Activated B cell treated with CpG ODN at 0.5 μM for 24 hours (primary cell): ENCODE data around the gene FLYWCH1. TPM values are rescaled to one million over a fixed set of nuclear protein-coding genes. Genes with fewer than 3 reads are reported as not detected.

Source experiments
- ATAC-seq: fragments of 200-7000 bp; cut with Tn5 transposase; one replicate; pipeline ENCODE4 v1.10.0; 2021; ENCODE audit warnings: low read depth, mild to moderate bottlenecking, moderate library complexity
- CTCF ChIA-PET: fragments of 350-600 bp; sonication (Branson Sonifier 250); formaldehyde crosslinking; loops from one replicate; lab custom pipeline; 2021; ENCODE audit warnings: antibody characterized with exemption; lab: Charles Lee
- POLR2A ChIA-PET: fragments of 350-600 bp; sonication (Branson Sonifier 250); formaldehyde crosslinking; loops from one replicate; lab custom pipeline; 2021; ENCODE audit warnings: antibody characterized with exemption; lab: Charles Lee
- DNase-seq: peaks from one replicate; pipeline ENCODE4 v3.0.0; 2022
- H3K27ac Mint-ChIP-seq: one replicate; pipeline ENCODE4 v1.8.0; 2020; ENCODE audit warnings: mixed read lengths
- H3K27me3 Mint-ChIP-seq: one replicate; pipeline ENCODE4 v1.8.0; 2021; ENCODE audit warnings: mixed read lengths
- H3K36me3 Mint-ChIP-seq: one replicate; pipeline ENCODE4 v1.8.0; 2021; ENCODE audit warnings: low read depth, mixed read lengths
- H3K4me1 Mint-ChIP-seq: one replicate; pipeline ENCODE4 v1.8.0; 2021; ENCODE audit warnings: mixed read lengths
- H3K4me3 Mint-ChIP-seq: one replicate; pipeline ENCODE4 v1.8.0; 2020; ENCODE audit warnings: mild to moderate bottlenecking, mixed read lengths
- H3K9me3 Mint-ChIP-seq: one replicate; pipeline ENCODE4 v1.8.0; 2020; ENCODE audit warnings: mixed read lengths
- CTCF ChIP-seq: fragments of 200-600 bp; IDR thresholded peaks from one replicate; pipeline ENCODE4 v1.8.0; 2022; ENCODE audit warnings: antibody characterized with exemption, mild to moderate bottlenecking
- intact Hi-C: fragments of 100-400 bp; cut with micrococcal nuclease; formaldehyde crosslinking; loops from one replicate; pipeline ENCODE4 v1.15.1; 2024
- total RNA-seq: library from RNA; stranded (reverse); gene quantifications from 2 replicates; pipeline ENCODE4 v1.2.3, GENCODE V29; 2022

The FLYWCH1 gene
- total RNA-seq, 1 donor from 2014 or later, result 59.9 TPM

GRCh38 chr16:2884041-2884451, 27.7 kb upstream of the FLYWCH1 start:
- ChIA-PET POLR2A (interaction anchor here (1.5 to 2.5 kb wide), 7 partner anchors 9 to 250 kb away, joined by 3 to 27 read pairs (median 12); partner anchors contain the start of genes FLYWCH1 and ZNF213), CTCF (interaction anchor here (1.0 to 2.3 kb wide), 5 partner anchors 9 to 36 kb away, joined by 3 to 12 read pairs (median 11); no protein-coding TSS in a partner anchor)
- Mint-ChIP-seq H3K27me3 (no peaks in the 10 kb centered on the region), H3K27ac (peak overlapping the region; percentile 72), H3K9me3 (no peaks in the 10 kb centered on the region), H3K4me3 (peak overlapping the region; percentile 92), H3K4me1 (peaks cover 18% of the 10 kb centered on the region), H3K36me3 (peaks cover 5% of the 10 kb centered on the region)
- no peak for TF ChIP-seq CTCF
- ATAC-seq, result no peak
- intact Hi-C loops, result no loop called here
- DNase-seq, result no peak

- ChIA-PET POLR2A (interaction anchor here (0.5 to 1.1 kb wide), 2 partner anchors 11 to 723 kb away, joined by 4 to 6 read pairs; partner anchors contain the start of gene FLYWCH2), CTCF (no interaction called here)
- Mint-ChIP-seq H3K4me1 (peaks cover 17% of the 10 kb centered on the region), H3K36me3 (no peaks in the 10 kb centered on the region), H3K4me3 (no peak overlapping the region), H3K9me3 (no peaks in the 10 kb centered on the region), H3K27ac (no peak overlapping the region), H3K27me3 (no peaks in the 10 kb centered on the region)
- no peak for DNase-seq
- TF ChIP-seq CTCF, result no peak
- intact Hi-C loops, result no loop called here
- ATAC-seq, result no peak
These were observed 17.5 kb upstream of the FLYWCH1 start for GRCh38 chr16:2894231-2894630.

- TF ChIP-seq CTCF, result no peak
- Mint-ChIP-seq H3K27me3 (no peaks in the 10 kb centered on the region), H3K27ac (no peak overlapping the region), H3K36me3 (no peaks in the 10 kb centered on the region), H3K9me3 (no peaks in the 10 kb centered on the region), H3K4me3 (no peak overlapping the region), H3K4me1 (peaks cover 17% of the 10 kb centered on the region)
- intact Hi-C loops, result loop anchor here (2.0 kb wide), 1 partner anchor 15 kb away; the partner anchor contains the start of gene FLYWCH1
- ATAC-seq, result no peak
- POLR2A ChIA-PET, result no interaction called here
- DNase-seq, result no peak
- CTCF ChIA-PET, result no interaction called here
These were observed 15.9 kb upstream of the FLYWCH1 start for GRCh38 chr16:2895813-2896212.

GRCh38 chr16:2896480-2897010, 15.2 kb upstream of the FLYWCH1 start:
- TF ChIP-seq CTCF, result no peak
- POLR2A ChIA-PET, result interaction anchor here (0.6 to 1.5 kb wide), 7 partner anchors 8 to 554 kb away, joined by 7 to 26 read pairs (median 10); partner anchors contain the start of genes FLYWCH1, FLYWCH2 and SRRM2
- H3K4me1 Mint-ChIP-seq, result peaks cover 17% of the 10 kb centered on the region
- CTCF ChIA-PET, result interaction anchor here (0.8 to 1.3 kb wide), 6 partner anchors 11 to 30 kb away, joined by 3 to 8 read pairs (median 4); partner anchors contain the start of gene FLYWCH2
- DNase-seq (no peak), ATAC-seq (no peak)
- no peaks in the 10 kb centered on the region for H3K9me3 Mint-ChIP-seq
- H3K27me3 Mint-ChIP-seq, result no peaks in the 10 kb centered on the region
- intact Hi-C loops, result loop anchor here (1.0 to 2.0 kb wide), 4 partner anchors 9 to 28 kb away; partner anchors contain the start of genes FLYWCH1 and FLYWCH2
- H3K36me3 Mint-ChIP-seq, result no peaks in the 10 kb centered on the region
- H3K4me3 Mint-ChIP-seq, result peak overlapping the region; percentile 55
- peak overlapping the region; percentile 69 for H3K27ac Mint-ChIP-seq

GRCh38 chr16:2897110-2897509, 14.6 kb upstream of the FLYWCH1 start:
- Mint-ChIP-seq H3K27ac (peak overlapping the region; percentile 69), H3K36me3 (no peaks in the 10 kb centered on the region), H3K27me3 (no peaks in the 10 kb centered on the region), H3K4me3 (peak overlapping the region; percentile 55), H3K9me3 (no peaks in the 10 kb centered on the region), H3K4me1 (peaks cover 17% of the 10 kb centered on the region)
- ATAC-seq (peak; percentile 100), DNase-seq (peak; percentile 82)
- intact Hi-C loops, result loop anchor here (1.0 to 2.0 kb wide), 4 partner anchors 8 to 29 kb away; partner anchors contain the start of genes FLYWCH1 and FLYWCH2
- POLR2A ChIA-PET, result interaction anchor here (0.6 to 1.5 kb wide), 9 partner anchors 9 to 145 kb away, joined by 3 to 26 read pairs (median 7); partner anchors contain the start of genes FLYWCH1, FLYWCH2 and SRRM2
- no peak for TF ChIP-seq CTCF
- CTCF ChIA-PET, result interaction anchor here (0.6 to 1.3 kb wide), 7 partner anchors 9 to 30 kb away, joined by 3 to 8 read pairs (median 4); partner anchors contain the start of gene FLYWCH2
